GM15510 (cell line): ENCODE results near the gene STIP1.

ENCODE experiments used
- POLR2A ChIP-seq: IDR thresholded peaks from 3 replicates; pipeline ENCODE4 v1.6.1; 2011; ENCODE audit warnings: borderline replicate concordance; ENCODE audit not compliant: insufficient read length; ENCODE audit errors: extremely low read depth

STIP1 gene

DNA sequence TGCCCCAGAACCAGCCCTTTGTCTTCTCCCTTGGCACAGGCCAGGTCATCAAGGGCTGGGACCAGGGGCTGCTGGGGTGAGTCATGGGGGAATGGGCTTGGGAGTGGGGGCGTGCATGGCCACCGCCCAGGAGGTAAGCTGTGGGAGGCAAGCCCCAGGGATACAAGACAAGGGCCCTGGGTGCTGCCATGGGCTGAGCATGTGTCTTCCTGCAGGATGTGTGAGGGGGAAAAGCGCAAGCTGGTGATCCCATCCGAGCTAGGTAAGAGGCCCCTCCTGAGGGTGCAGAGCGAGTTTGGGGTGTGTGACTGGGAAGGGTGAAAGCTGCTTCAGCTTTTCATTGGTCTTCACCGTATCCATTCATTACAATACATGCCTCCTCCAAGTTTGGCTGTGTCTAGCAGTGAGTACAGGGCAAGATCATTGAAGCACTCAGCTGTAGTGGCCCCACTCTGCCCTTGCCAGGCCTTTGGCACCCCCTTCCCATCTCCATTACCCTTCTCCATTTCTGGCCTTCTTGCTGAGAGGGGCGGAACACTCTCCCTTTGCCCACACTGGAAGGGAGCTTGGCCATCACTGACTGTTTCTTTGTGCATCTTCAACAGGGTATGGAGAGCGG, 57.4 kb downstream of the STIP1 start:
- TF ChIP-seq POLR2A = peak; percentile 2

GRCh38 chr11:64244107-64244506, 58.1 kb downstream of the STIP1 start:
- no peak for TF ChIP-seq POLR2A

DNA sequence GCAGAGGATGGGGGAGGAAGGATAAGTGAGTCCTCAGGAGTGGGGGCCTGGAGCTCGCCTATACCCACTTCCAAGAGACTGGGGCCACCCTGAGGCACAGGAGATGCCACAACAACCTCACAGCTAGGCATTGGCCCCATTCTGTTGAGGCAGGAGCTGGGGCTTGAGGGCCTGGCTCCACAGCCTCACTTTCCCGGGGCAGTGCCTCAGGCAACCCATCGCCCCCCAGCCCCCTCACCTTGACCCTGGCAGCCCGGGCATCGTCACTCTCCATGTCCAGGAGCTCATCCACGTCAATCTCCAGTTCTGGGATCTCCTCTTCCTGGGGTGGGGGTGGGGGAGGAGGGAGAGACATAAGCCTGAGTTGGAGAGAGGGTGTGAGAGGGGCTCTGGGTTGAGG, 59.0 kb downstream of the STIP1 start:
- TF ChIP-seq POLR2A = peak; percentile 24

DNA sequence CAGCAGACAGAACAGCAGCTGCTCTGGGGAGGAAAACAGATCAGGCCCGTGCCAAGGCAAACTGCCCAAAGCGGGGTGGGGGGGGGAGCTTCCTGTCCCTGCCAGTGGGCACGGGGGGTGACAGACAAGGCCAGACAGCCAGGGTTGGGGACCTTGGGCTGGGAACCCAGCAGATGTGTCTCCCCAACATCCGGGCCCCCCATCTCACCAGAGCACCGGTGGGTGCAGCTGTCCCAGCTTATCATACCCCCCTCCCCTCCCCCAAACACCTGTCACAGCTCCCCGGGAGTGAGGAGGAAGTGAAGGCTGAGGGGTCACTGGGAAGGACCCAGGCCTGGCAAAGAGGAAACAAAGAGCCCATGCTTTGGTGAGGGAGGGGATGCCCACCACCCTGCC, 59.4 kb downstream of the STIP1 start:
- no peak for TF ChIP-seq POLR2A

- no peak for TF ChIP-seq POLR2A
Observed at GRCh38 chr11:64245797-64246620, 60.0 kb downstream of the STIP1 start.

DNA sequence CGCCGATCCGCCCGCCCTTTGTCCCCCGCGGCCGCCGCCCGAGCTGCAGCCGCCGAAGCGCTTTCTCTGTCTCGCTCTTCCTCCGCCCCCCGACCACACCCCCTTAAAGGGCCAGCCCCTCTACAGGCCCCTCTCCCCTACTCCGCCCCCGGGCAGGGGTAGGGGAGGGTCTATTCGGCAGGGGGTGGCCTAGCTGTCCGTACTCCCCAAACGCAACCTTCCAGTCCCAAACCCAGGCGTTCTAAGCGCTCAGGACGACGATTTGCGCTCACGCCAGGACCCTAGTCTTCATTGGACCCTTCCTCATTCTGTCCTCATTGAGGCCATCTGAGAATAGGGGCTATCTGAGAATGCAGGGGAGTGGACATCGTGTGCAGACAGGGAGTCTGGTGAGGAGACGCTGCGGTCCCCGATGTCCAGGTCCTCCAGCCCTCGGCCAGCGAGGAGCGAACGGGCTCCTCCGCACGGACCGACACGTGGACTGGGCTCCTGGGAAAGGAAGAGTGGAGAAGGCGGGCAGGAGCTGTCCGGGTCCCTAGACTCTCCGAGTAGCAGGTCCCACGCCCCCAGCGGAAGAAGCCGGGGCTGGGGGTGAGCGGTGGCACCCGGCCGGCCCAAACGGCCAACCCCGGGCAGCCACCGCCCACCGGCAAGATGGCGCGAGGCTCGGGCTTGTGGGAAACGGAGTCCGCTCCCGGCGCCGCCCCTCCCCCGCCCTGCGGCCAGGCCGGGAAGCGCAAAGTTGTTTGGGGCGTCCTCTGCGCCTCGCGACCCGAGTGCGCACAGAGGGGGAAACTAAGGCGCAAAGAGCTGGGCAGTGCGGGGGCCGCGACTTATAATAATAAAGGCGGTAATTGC, 61.1 kb downstream of the STIP1 start, which contains the start of gene PPP1R14B:
PPP1R14B (minus strand) TSS at position 73 of the 858 bp plus-strand sequence. CDS start 270 bp downstream, outside the sequence.
- TF ChIP-seq POLR2A = peak; percentile 40

- no peak for TF ChIP-seq POLR2A
Observed at GRCh38 chr11:64247729-64248531, 62.0 kb downstream of the STIP1 start.

DNA sequence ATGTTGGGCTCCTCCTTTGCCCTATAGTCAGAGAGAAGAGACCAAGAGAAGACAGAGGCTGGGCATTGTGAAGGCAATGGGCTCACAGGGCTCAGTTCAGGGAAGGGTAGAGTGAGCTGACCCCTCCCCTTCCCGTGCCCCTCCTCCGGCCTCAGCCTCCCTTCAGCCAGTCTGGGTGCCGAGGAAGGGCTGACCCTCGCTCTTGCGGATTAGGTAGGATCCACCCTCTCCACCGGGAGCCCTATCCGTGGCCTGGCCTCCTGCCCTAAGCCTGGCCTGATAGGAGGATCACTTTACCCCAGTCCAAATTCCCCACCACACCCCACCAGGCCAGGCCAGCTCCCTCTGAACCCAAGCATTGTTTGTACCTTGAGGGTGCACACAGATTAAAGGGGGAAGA, 62.6 kb downstream of the STIP1 start:
- TF ChIP-seq POLR2A = no peak

- no peak for TF ChIP-seq POLR2A
Observed at GRCh38 chr11:64249038-64249437, 63.1 kb downstream of the STIP1 start.

- TF ChIP-seq POLR2A = no peak
Observed at GRCh38 chr11:64249563-64250414, 63.8 kb downstream of the STIP1 start.

- no peak for TF ChIP-seq POLR2A
Observed at GRCh38 chr11:64250415-64251015, 64.5 kb downstream of the STIP1 start.

- TF ChIP-seq POLR2A = peak; percentile 76
Observed at GRCh38 chr11:64251016-64251752, 65.2 kb downstream of the STIP1 start, which contains the start of gene PLCB3. Gene PLCB3 (plus strand): TSS chr11:64251530. CDS start chr11:64251650, 120 bp downstream.

DNA sequence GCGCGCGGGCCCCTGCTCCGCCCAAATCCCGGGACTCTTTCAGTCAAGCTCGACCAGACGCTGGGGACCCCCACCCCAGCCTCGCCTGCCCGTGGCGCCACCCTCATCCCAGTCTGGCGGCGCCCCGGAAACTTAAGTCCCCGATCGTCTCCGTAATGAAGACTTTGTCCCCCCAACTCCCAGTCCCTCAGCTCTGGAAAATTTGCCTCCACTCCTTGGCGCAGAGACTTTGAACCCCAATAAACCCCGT, 65.7 kb downstream of the STIP1 start:
- no peak for TF ChIP-seq POLR2A
